Liver (tissue), 9 donors: ENCODE data around the gene GPX3. TPM values are rescaled to one million over a fixed set of nuclear protein-coding genes. Genes with fewer than 3 reads are reported as not detected.

Experiments used
- DNase-seq: peaks from one replicate; pipeline ENCODE4 v3.0.0-alpha.2; 2017; ENCODE audit warnings: low spot score
- H3K27ac ChIP-seq, 2 donors: one replicate each; pipeline ENCODE4 v1.7.0; 2013; ENCODE audit warnings: inconsistent platforms in 2 of 2, low read length in 2 of 2, control low read depth in 1 of 2, low read depth in 1 of 2, mild to moderate bottlenecking in 1 of 2
- H3K27me3 ChIP-seq, 4 donors: one replicate each; pipeline versions ENCODE4 v1.6.1 to v1.7.0; 2013; ENCODE audit warnings: low read length in 3 of 4, inconsistent platforms in 1 of 4, mild to moderate bottlenecking in 1 of 4, moderate library complexity in 1 of 4; ENCODE audit not compliant: control insufficient read depth in 4 of 4, insufficient read depth in 4 of 4
- H3K36me3 ChIP-seq, 4 donors: one replicate each; pipeline versions ENCODE4 v1.6.1 to v1.7.0; 2013; ENCODE audit warnings: low read length in 3 of 4, mild to moderate bottlenecking in 3 of 4, low read depth in 1 of 4, moderate library complexity in 1 of 4; ENCODE audit not compliant: control insufficient read depth in 4 of 4, insufficient read depth in 3 of 4
- H3K4me1 ChIP-seq, 4 donors: one replicate each; pipeline versions ENCODE4 v1.6.1 to v1.7.0; 2013; ENCODE audit warnings: low read length in 3 of 4, mild to moderate bottlenecking in 3 of 4, moderate library complexity in 1 of 4; ENCODE audit not compliant: control insufficient read depth in 4 of 4, insufficient read depth in 4 of 4
- H3K4me3 ChIP-seq, 3 donors: one replicate each; pipeline versions ENCODE4 v1.6.1 to v1.7.0; 2013; ENCODE audit warnings: low read length in 3 of 3, control low read depth in 1 of 3, low read depth in 1 of 3, mild to moderate bottlenecking in 1 of 3
- H3K9ac ChIP-seq, 2 donors: one replicate each; pipeline ENCODE4 v1.7.0; 2013; ENCODE audit warnings: low read length in 2 of 2, mild to moderate bottlenecking in 2 of 2, moderate library complexity in 2 of 2, control low read depth in 1 of 2, low read depth in 1 of 2
- H3K9me3 ChIP-seq, 4 donors: one replicate each; pipeline versions ENCODE4 v1.6.1 to v1.7.0; 2013; ENCODE audit warnings: low read length in 3 of 4; ENCODE audit not compliant: control insufficient read depth in 4 of 4
- ATF3 ChIP-seq: IDR thresholded peaks from 2 replicates; pipeline ENCODE4 v1.6.1; 2016; ENCODE audit warnings: antibody characterized with exemption
- CTCF ChIP-seq: fragments of 150-350 bp; IDR thresholded peaks from 2 replicates; pipeline ENCODE4 v1.5.1; 2017; ENCODE audit warnings: improper control_type of control experiment, low read depth, low read length; ENCODE audit not compliant: missing input control
- EGR1 ChIP-seq, 2 donors: IDR thresholded peaks; 2 replicates each; pipeline ENCODE4 v1.6.1; 2016 to 2018; ENCODE audit warnings: antibody characterized with exemption in 2 of 2, low read depth in 2 of 2
- FOXA1 ChIP-seq: IDR thresholded peaks from 2 replicates; pipeline ENCODE4 v1.6.1; 2016; ENCODE audit warnings: antibody characterized with exemption
- FOXA2 ChIP-seq: IDR thresholded peaks from 2 replicates; pipeline ENCODE4 v1.6.1; 2016; ENCODE audit warnings: antibody characterized with exemption
- GABPA ChIP-seq, 2 donors: IDR thresholded peaks in 1 of 2; conservative IDR thresholded peaks in 1 of 2; 2 replicates each; pipeline ENCODE4 v1.6.1; 2016; ENCODE audit warnings: antibody characterized with exemption in 2 of 2, mild to moderate bottlenecking in 1 of 2, moderate library complexity in 1 of 2
- HNF4A ChIP-seq, 2 donors: conservative IDR thresholded peaks; 2 replicates each; pipeline ENCODE4 v1.6.1; 2016; ENCODE audit warnings: antibody characterized with exemption in 2 of 2, mild to moderate bottlenecking in 2 of 2
- HNF4G ChIP-seq: IDR thresholded peaks from 2 replicates; pipeline ENCODE4 v1.6.1; 2016; ENCODE audit warnings: antibody characterized with exemption
- JUND ChIP-seq, 2 donors: IDR thresholded peaks; 2 replicates each; pipeline ENCODE4 v1.6.1; 2016; ENCODE audit warnings: antibody characterized with exemption in 2 of 2
- NR2F2 ChIP-seq: IDR thresholded peaks from 2 replicates; pipeline ENCODE4 v1.6.1; 2016; ENCODE audit warnings: antibody characterized with exemption
- RAD21 ChIP-seq, 2 donors: IDR thresholded peaks; 2 replicates each; pipeline ENCODE4 v1.6.1; 2016; ENCODE audit warnings: antibody characterized with exemption in 2 of 2, mild to moderate bottlenecking in 2 of 2
- REST ChIP-seq: IDR thresholded peaks from 2 replicates; pipeline ENCODE4 v1.6.1; 2016; ENCODE audit warnings: antibody characterized with exemption, mild to moderate bottlenecking
- RXRA ChIP-seq, 2 donors: IDR thresholded peaks; 2 replicates each; pipeline ENCODE4 v1.6.1; 2017 to 2018; ENCODE audit warnings: antibody characterized with exemption in 2 of 2, mild to moderate bottlenecking in 1 of 2
- SP1 ChIP-seq: IDR thresholded peaks from 2 replicates; pipeline ENCODE4 v1.6.1; 2018; ENCODE audit warnings: antibody characterized with exemption, mild to moderate bottlenecking
- TAF1 ChIP-seq: conservative IDR thresholded peaks from 2 replicates; pipeline ENCODE4 v1.6.1; 2016; ENCODE audit warnings: antibody characterized with exemption, mild to moderate bottlenecking
- YY1 ChIP-seq: IDR thresholded peaks from 2 replicates; pipeline ENCODE4 v1.6.1; 2016; ENCODE audit warnings: antibody characterized with exemption, mild to moderate bottlenecking
- WGBS: extraction: QIAGEN DNeasy Blood & Tissue Kit; methylation state at CpG from one replicate; pipeline ENCODE4 v1.1.7; 2013; 5-methylcytosine and 5-hydroxymethylcytosine counted together
- polyA plus RNA-seq, 2 donors: library from polyadenylated mRNA; stranded (reverse) in 1 of 2; unstranded in 1 of 2; fragments of 200-250 nt in 1 of 2; fragments of >200 nt in 1 of 2; fragmentation: Nextera tagmentation in 1 of 2; extraction: Ambion mirVana in 1 of 2; gene quantifications; one replicate each; pipeline versions ENCODE4 v1.2.1 to v1.2.3, GENCODE V29; 2013 to 2015
- total RNA-seq, 2 donors: library from RNA; depleted of rRNA; stranded (reverse); fragments of >200 nt; gene quantifications; one replicate each; pipeline ENCODE4 v1.2.3, GENCODE V29; 2014
- TF ChIP-seq, protein P1 (sequence below): IDR thresholded peaks from 2 replicates; pipeline ENCODE4 v1.6.1; 2016; ENCODE audit warnings: antibody characterized with exemption
- TF ChIP-seq, protein P2 (sequence below): IDR thresholded peaks from 2 replicates; pipeline ENCODE4 v1.6.1; 2016; ENCODE audit warnings: antibody characterized with exemption
- donor health status: healthy.
- donor health status: healthy.
- donor health status: healthy.
- donor health status: healthy.
- donor health status: healthy.

GPX3 gene
- total and polyA plus RNA-seq, 4 donors = 72.9 to 878 (median 237) TPM

DNA sequence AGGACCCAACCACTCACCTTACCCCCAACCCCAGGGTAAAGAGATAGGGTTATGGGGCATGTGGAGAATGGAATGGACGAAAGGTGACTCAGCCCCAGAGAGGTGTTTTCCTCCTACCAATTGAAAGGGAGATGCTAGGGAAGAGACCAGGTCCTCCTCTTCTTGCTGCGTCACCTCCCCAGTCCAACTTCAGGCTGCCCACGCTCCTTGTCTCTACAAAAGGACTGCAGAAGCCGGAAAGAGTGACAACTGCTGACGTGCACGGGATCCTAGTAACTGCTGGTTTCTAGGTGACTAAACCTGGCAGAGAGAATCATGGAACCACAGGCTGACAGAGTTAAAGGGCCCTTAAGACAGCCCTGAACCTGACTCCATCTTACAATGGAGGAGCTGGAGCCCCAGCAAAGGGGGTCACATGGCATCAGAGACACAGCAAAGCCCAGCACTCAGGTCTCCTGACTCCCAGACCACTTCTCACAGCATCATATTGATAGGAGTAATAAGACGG is 2.2 kb downstream of the GPX3 start:
- no peak for DNase-seq
- H3K27me3 ChIP-seq = no peaks in the 10 kb centered on the region
- peaks cover 11 to 48% (median 31%) of the 10 kb centered on the region in 4 donors for H3K4me1 ChIP-seq
- H3K4me3 ChIP-seq = peak overlapping the region; percentile 72 to 90 (median 79)
- H3K36me3 ChIP-seq = peaks cover 3 to 24% (median 21%) of the 10 kb centered on the region in 4 donors
- peak overlapping the region; percentile 8 to 31 for H3K9ac ChIP-seq
- TF ChIP-seq, protein P1, sequence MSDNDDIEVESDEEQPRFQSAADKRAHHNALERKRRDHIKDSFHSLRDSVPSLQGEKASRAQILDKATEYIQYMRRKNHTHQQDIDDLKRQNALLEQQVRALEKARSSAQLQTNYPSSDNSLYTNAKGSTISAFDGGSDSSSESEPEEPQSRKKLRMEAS = peak; percentile 27
- no peak for TF ChIP-seq FOXA2
- 71% methylated on average over 7 of the region's 7 CpGs for WGBS
- peak overlapping the region; percentile 83 to 89 for H3K27ac ChIP-seq
- no peaks in the 10 kb centered on the region for H3K9me3 ChIP-seq

DNA sequence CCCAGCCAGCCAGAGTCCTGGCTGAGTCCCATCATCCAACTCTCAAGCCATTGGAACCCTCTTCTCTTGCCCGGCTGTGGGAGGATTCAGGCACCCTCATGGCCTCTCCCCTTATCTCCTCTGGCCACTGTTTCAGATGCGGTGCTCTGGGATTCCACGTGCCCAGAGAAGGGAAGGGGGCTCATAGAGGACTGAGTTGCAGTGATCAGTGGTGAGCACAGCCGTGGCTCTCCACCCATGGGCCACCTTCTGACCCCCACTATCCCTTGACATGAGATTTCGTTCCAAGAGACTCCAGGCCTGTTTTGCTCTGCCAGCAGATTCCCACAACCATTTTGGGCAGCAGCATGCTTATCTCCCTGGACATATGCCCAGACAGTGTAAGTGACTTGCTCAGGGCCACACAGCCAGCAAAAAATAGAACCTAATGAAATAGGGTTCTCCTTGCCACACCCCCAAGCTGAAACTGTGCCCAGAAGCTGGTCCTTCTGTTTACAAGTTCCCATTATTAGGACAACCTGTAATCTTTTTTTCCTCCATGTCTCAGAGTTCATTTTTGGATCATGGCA is 2.7 kb downstream of the GPX3 start:
- Histone ChIP-seq H3K27ac (peak overlapping the region; percentile 83 to 89), H3K4me1 (peaks cover 11 to 46% (median 25%) of the 10 kb centered on the region in 4 donors), H3K27me3 (no peaks in the 10 kb centered on the region), H3K9ac (peak overlapping the region in 1 of 2 donors; percentile 8), H3K4me3 (peak overlapping the region in 2 of 3 donors; percentile 20 to 72), H3K36me3 (peaks cover 3 to 30% (median 26%) of the 10 kb centered on the region in 4 donors), H3K9me3 (no peaks in the 10 kb centered on the region)
- WGBS = 35% methylated on average over 5 of the region's 5 CpGs
- DNase-seq = no peak
- TF ChIP-seq ATF3 (peak; percentile 53), TAF1 (no peak), REST (peak; percentile 40), JUND (IDR thresholded peaks at IDR 0.05) (peak in 1 of 2 donors; percentile 58), HNF4G (no peak), YY1 (no peak), NR2F2 (peak; percentile 83), EGR1 (IDR thresholded peaks at IDR 0.05; ENCODE audit: low read depth in 2 of 2) (peak in 1 of 2 donors; percentile 57), HNF4A (conservative IDR thresholded peaks at IDR 0.05) (peak; percentile 66 to 67), GABPA (IDR thresholded peaks at IDR 0.05 in 1 of 2, conservative IDR thresholded peaks at IDR 0.05 in 1 of 2) (peak in 1 of 2 donors; percentile 51), RXRA (IDR thresholded peaks at IDR 0.05) (peak; percentile 70 to 87), RAD21 (IDR thresholded peaks at IDR 0.05) (peak; percentile 43 to 52), CTCF (no peak), FOXA1 (peak; percentile 64), FOXA2 (peak; percentile 68), SP1 (peak; percentile 74)
- TF ChIP-seq, protein P1 = peak; percentile 41
- TF ChIP-seq, protein P2, sequence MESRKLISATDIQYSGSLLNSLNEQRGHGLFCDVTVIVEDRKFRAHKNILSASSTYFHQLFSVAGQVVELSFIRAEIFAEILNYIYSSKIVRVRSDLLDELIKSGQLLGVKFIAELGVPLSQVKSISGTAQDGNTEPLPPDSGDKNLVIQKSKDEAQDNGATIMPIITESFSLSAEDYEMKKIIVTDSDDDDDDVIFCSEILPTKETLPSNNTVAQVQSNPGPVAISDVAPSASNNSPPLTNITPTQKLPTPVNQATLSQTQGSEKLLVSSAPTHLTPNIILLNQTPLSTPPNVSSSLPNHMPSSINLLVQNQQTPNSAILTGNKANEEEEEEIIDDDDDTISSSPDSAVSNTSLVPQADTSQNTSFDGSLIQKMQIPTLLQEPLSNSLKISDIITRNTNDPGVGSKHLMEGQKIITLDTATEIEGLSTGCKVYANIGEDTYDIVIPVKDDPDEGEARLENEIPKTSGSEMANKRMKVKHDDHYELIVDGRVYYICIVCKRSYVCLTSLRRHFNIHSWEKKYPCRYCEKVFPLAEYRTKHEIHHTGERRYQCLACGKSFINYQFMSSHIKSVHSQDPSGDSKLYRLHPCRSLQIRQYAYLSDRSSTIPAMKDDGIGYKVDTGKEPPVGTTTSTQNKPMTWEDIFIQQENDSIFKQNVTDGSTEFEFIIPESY = peak; percentile 27
